Sigmoid colon (tissue), 7 donors: ENCODE data around the gene ARHGAP30. TPM values are rescaled to one million over a fixed set of nuclear protein-coding genes. Genes with fewer than 3 reads are reported as not detected.

Experiments
- DNase-seq: peaks from one replicate; pipeline ENCODE4 v3.0.0-alpha.2; 2019
- H3K27ac ChIP-seq, 4 donors: fragments of 200-600 bp; sonication (generic); one replicate each; pipeline ENCODE4 v1.5.1; 2016 to 2019; ENCODE audit warnings: mild to moderate bottlenecking in 1 of 4
- H3K27me3 ChIP-seq, 3 donors: fragments of 200-600 bp; sonication (generic); one replicate each; pipeline ENCODE4 v1.5.1; 2019; ENCODE audit warnings: mild to moderate bottlenecking in 1 of 3
- H3K36me3 ChIP-seq, 4 donors: fragments of 200-600 bp; sonication (generic); one replicate each; pipeline ENCODE4 v1.5.1; 2016 to 2019
- H3K4me1 ChIP-seq, 4 donors: fragments of 200-600 bp; sonication (generic); one replicate each; pipeline ENCODE4 v1.5.1; 2017 to 2019
- H3K4me3 ChIP-seq, 4 donors: fragments of 200-600 bp; sonication (generic); one replicate each; pipeline ENCODE4 v1.5.1; 2017 to 2019; ENCODE audit warnings: mild to moderate bottlenecking in 2 of 4, moderate library complexity in 1 of 4
- H3K9me3 ChIP-seq, 4 donors: fragments of 200-600 bp in 3 of 4; sonication (generic) in 3 of 4; one replicate each; pipeline versions ENCODE4 v1.5.1 to v1.6.1; 2013 to 2019
- CTCF ChIP-seq, 4 experiments: fragments of 450-650 bp in 3 of 4; fragments of 200-600 bp in 1 of 4; IDR thresholded peaks; one replicate each; pipeline ENCODE4 v1.5.1; 2016 to 2019; ENCODE audit warnings: antibody characterized with exemption in 4 of 4, mild to moderate bottlenecking in 3 of 4, moderate library complexity in 2 of 4
- EP300 ChIP-seq, 4 donors: sonication (generic); formaldehyde crosslinking; IDR thresholded peaks; one replicate each; pipeline ENCODE4 v1.6.1; 2017; ENCODE audit warnings: antibody characterized with exemption in 4 of 4
- POLR2A ChIP-seq, 2 donors: fragments of 450-650 bp; IDR thresholded peaks; one replicate each; pipeline ENCODE4 v1.6.1; 2016; ENCODE audit warnings: antibody characterized with exemption in 2 of 2, mild to moderate bottlenecking in 2 of 2, moderate library complexity in 2 of 2
- POLR2AphosphoS5 ChIP-seq, 4 donors: sonication (generic); formaldehyde crosslinking; IDR thresholded peaks; one replicate each; pipeline ENCODE4 v1.6.1; 2017; ENCODE audit warnings: antibody characterized with exemption in 4 of 4
- WGBS, 2 donors: extraction: QIAGEN DNeasy Blood & Tissue Kit; methylation state at CpG; one replicate each; pipeline ENCODE4 v1.1.7; 2013; 5-methylcytosine and 5-hydroxymethylcytosine counted together
- intact Hi-C: fragments of 100-400 bp; cut with DNase I; formaldehyde crosslinking; loops from one replicate; pipeline ENCODE4 v1.15.1; 2023
- polyA plus RNA-seq, 3 donors: library from polyadenylated mRNA; stranded (reverse); fragments of 200-250 nt; gene quantifications; one replicate each; pipeline ENCODE4 v1.2.3, GENCODE V29; 2013
- total RNA-seq, 4 donors: library from RNA; depleted of rRNA; stranded (reverse); fragments of >200 nt; gene quantifications; one replicate each; pipeline ENCODE4 v1.1.0, GENCODE V29; 2016
- donor health status: healthy with polysubstance abuse.
- donor health status: Bipolar disorder and iron deficiency.
- donor health status: healthy.

ARHGAP30 gene
- total and polyA plus RNA-seq, 7 donors, result 4.4 to 37.8 (median 6.1) TPM

GRCh38 chr1:161096015-161096414 lies 26.3 kb upstream of the ARHGAP30 start:
- intact Hi-C loops, result loop anchor here (5.0 to 10.0 kb wide), 3 partner anchors 99 to 369 kb away; no protein-coding TSS in a partner anchor

GRCh38 chr1:161095230-161095629 lies 25.5 kb upstream of the ARHGAP30 start:
- 92 to 95% methylated on average over 6 of the region's 6 CpGs for WGBS, 2 donors
- Histone ChIP-seq H3K36me3 (peaks cover 0 to 3% (median 0%) of the 10 kb centered on the region in 4 donors), H3K9me3 (no peaks in the 10 kb centered on the region), H3K27ac (no peak overlapping the region), H3K4me1 (peaks cover 0 to 19% (median 15%) of the 10 kb centered on the region in 4 donors), H3K4me3 (no peak overlapping the region), H3K27me3 (no peaks in the 10 kb centered on the region)
- no peak for DNase-seq
- intact Hi-C loops, result loop anchor here (5.0 to 10.0 kb wide), 3 partner anchors 98 to 368 kb away; no protein-coding TSS in a partner anchor
- TF ChIP-seq EP300 (IDR thresholded peaks at IDR 0.05), result no peak
- TF ChIP-seq POLR2A (IDR thresholded peaks at IDR 0.05), result no peak
- no peak for TF ChIP-seq POLR2AphosphoS5 (IDR thresholded peaks at IDR 0.05)
- TF ChIP-seq CTCF (IDR thresholded peaks at IDR 0.05), result no peak

More at GRCh38 chr1:161096015-161096414, 26.3 kb upstream of the ARHGAP30 start:
- no peak for DNase-seq
- H3K4me3 ChIP-seq, result no peak overlapping the region
- TF ChIP-seq CTCF (IDR thresholded peaks at IDR 0.05) (no peak), POLR2AphosphoS5 (IDR thresholded peaks at IDR 0.05) (no peak), POLR2A (IDR thresholded peaks at IDR 0.05) (no peak), EP300 (IDR thresholded peaks at IDR 0.05) (no peak)
- 88 to 96% methylated on average over 2 of the region's 2 CpGs for WGBS, 2 donors
- peaks cover 0 to 10% (median 1%) of the 10 kb centered on the region in 4 donors for H3K36me3 ChIP-seq
- no peak overlapping the region for H3K27ac ChIP-seq
- H3K4me1 ChIP-seq, result peaks cover 0 to 19% (median 15%) of the 10 kb centered on the region in 4 donors
- no peaks in the 10 kb centered on the region for H3K27me3 ChIP-seq
- no peaks in the 10 kb centered on the region for H3K9me3 ChIP-seq

DNA sequence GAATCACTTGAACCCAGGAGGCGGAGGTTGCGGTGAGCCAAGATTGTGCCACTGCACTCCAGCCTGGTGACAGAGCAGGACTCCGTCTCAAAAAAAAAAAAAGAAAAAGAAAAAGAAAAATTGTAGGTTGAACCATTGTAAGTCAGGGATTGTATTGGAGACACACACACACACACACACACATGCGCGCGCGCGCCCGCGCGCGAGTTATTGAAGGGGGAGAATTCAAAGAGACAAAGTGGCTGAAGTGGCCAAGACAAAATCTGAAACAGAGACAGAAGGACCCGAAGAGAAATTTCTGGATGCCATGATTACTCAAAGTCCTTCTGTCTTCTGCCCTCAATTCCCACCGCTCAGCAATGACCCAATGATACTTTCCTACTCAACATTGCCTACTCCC lies 24.8 kb upstream of the ARHGAP30 start:
- Histone ChIP-seq H3K27me3 (no peaks in the 10 kb centered on the region), H3K4me3 (no peak overlapping the region), H3K9me3 (no peaks in the 10 kb centered on the region), H3K4me1 (peaks cover 0 to 19% (median 15%) of the 10 kb centered on the region in 4 donors), H3K27ac (no peak overlapping the region), H3K36me3 (no peaks in the 10 kb centered on the region)
- DNase-seq, result no peak
- intact Hi-C loops, result loop anchor here (10.0 kb wide), 1 partner anchor 260 kb away; no protein-coding TSS in a partner anchor
- 95 to 99% methylated on average over 14 of the region's 14 CpGs for whole genome bisulfite sequencing, 2 donors
- TF ChIP-seq POLR2A (IDR thresholded peaks at IDR 0.05) (no peak), EP300 (IDR thresholded peaks at IDR 0.05) (no peak), CTCF (IDR thresholded peaks at IDR 0.05) (no peak), POLR2AphosphoS5 (IDR thresholded peaks at IDR 0.05) (no peak)

- H3K4me3 ChIP-seq, result no peak overlapping the region
- TF ChIP-seq CTCF (IDR thresholded peaks at IDR 0.05), result no peak
- no peaks in the 10 kb centered on the region for H3K27me3 ChIP-seq
- 83 to 87% methylated on average over 3 of the region's 3 CpGs for WGBS, 2 donors
- no peaks in the 10 kb centered on the region for H3K36me3 ChIP-seq
- no peak overlapping the region for H3K27ac ChIP-seq
- no peaks in the 10 kb centered on the region for H3K9me3 ChIP-seq
- intact Hi-C loops, result loop anchor here (10.0 kb wide), 1 partner anchor 258 kb away; no protein-coding TSS in a partner anchor
- DNase-seq, result no peak
- H3K4me1 ChIP-seq, result peaks cover 0 to 5% (median 5%) of the 10 kb centered on the region in 4 donors
These were observed 22.9 kb upstream of the ARHGAP30 start for GRCh38 chr1:161092621-161093028.
